ENCODE data around the gene RPS6KB2.

- TF ChIP-seq FOXK2 (IDR thresholded peaks at IDR 0.05) = no peak
- no peak for TF ChIP-seq ZNF384 (IDR thresholded peaks at IDR 0.05)
- TF ChIP-seq LEF1 (IDR thresholded peaks at IDR 0.05; ENCODE audit: borderline replicate concordance) = no peak
- TF ChIP-seq CTBP1 (IDR thresholded peaks at IDR 0.05; ENCODE audit: borderline replicate concordance) = no peak
- no peak for TF ChIP-seq HDGF (IDR thresholded peaks at IDR 0.05; ENCODE audit: borderline replicate concordance)
- TF ChIP-seq FOXM1 (IDR thresholded peaks at IDR 0.05; ENCODE audit: borderline replicate concordance) = no peak
- TF ChIP-seq NFRKB (IDR thresholded peaks at IDR 0.05) = no peak
- TF ChIP-seq SP1 (IDR thresholded peaks at IDR 0.05) = no peak
- no peak for TF ChIP-seq SUZ12 (IDR thresholded peaks at IDR 0.05)
- TF ChIP-seq ARNT (IDR thresholded peaks at IDR 0.05) = no peak
- TF ChIP-seq BHLHE40 (IDR thresholded peaks at IDR 0.05; ENCODE audit: borderline replicate concordance) = no peak
- no peak for TF ChIP-seq TARDBP (IDR thresholded peaks at IDR 0.05)
Observed at GRCh38 chr11:67431346-67432249, 3.3 kb downstream of the RPS6KB2 start.
